SU-DHL-6 (cell line): ENCODE measurements around the gene EYS.

ENCODE experiments used
- H2AFZ ChIP-seq: fragments of 200-600 bp; sonication (generic); 2 replicates; pipeline ENCODE4 v1.6.1; 2014; ENCODE audit warnings: low read depth, mild to moderate bottlenecking, moderate library complexity, mixed read lengths, antibody characterized with exemption, low read length; ENCODE audit not compliant: severe bottlenecking
- H3F3A ChIP-seq: fragments of 200-600 bp; shearing (Covaris generic); 2 replicates; pipeline ENCODE4 v1.6.0; 2016; ENCODE audit warnings: antibody characterized with exemption, mild to moderate bottlenecking; ENCODE audit not compliant: insufficient read depth
- H3K27ac ChIP-seq: fragments of 200-600 bp; sonication (generic); 2 replicates; pipeline ENCODE4 v1.5.1; 2016; ENCODE audit warnings: low read depth, mild to moderate bottlenecking, low read length, moderate library complexity, mixed read lengths
- H3K27me3 ChIP-seq: fragments of 200-600 bp; sonication (generic), shearing (Covaris generic); 2 replicates; pipeline ENCODE4 v1.6.0; 2014; ENCODE audit warnings: mild to moderate bottlenecking, low read length
- H3K36me3 ChIP-seq: fragments of 200-600 bp; sonication (generic); 2 replicates; pipeline ENCODE4 v1.6.1; 2014; ENCODE audit warnings: mild to moderate bottlenecking, low read length, mixed read lengths
- H3K4me2 ChIP-seq: fragments of 300-600, 200-600 bp; shearing (Covaris generic), sonication (generic); 2 replicates; pipeline ENCODE4 v1.6.0; 2014; ENCODE audit warnings: low read length, low read depth, mild to moderate bottlenecking; ENCODE audit not compliant: poor library complexity, severe bottlenecking
- H3K4me3 ChIP-seq: fragments of 200-600 bp; sonication (generic); 2 replicates; pipeline ENCODE4 v1.5.1; 2014; ENCODE audit warnings: antibody characterized with exemption, low read length, mild to moderate bottlenecking, mixed read lengths; ENCODE audit not compliant: insufficient read depth, poor library complexity, severe bottlenecking
- H3K79me2 ChIP-seq: fragments of 200-600 bp; sonication (generic); 2 replicates; pipeline ENCODE4 v1.6.1; 2014; ENCODE audit warnings: mild to moderate bottlenecking, low read length, moderate library complexity; ENCODE audit not compliant: insufficient read depth
- H3K9ac ChIP-seq: fragments of 200-600 bp; sonication (generic); 2 replicates; pipeline ENCODE4 v1.7.0; 2014; ENCODE audit warnings: mild to moderate bottlenecking, low read length
- H3K9me2 ChIP-seq: fragments of 200-600 bp; sonication (generic); replicated peaks from 2 replicates; pipeline ENCODE4 v1.6.1; 2014; ENCODE audit warnings: low read length; ENCODE audit not compliant: insufficient read depth
- H3K9me3 ChIP-seq: fragments of 200-600 bp; sonication (generic); 2 replicates; pipeline ENCODE4 v1.6.1; 2014; ENCODE audit warnings: low read length, mixed read lengths; ENCODE audit not compliant: insufficient read depth
- H4K20me1 ChIP-seq: fragments of 200-600 bp; sonication (generic); 2 replicates; pipeline ENCODE4 v1.6.1; 2014; ENCODE audit warnings: low read depth, mild to moderate bottlenecking, antibody characterized with exemption, low read length, moderate library complexity, mixed read lengths
- CTCF ChIP-seq: fragments of 200-600 bp; sonication (generic); IDR thresholded peaks from one replicate; pipeline ENCODE4 v1.5.1; 2017; ENCODE audit warnings: antibody characterized with exemption, mild to moderate bottlenecking, low read length, moderate library complexity; ENCODE audit not compliant: insufficient read depth, poor library complexity, severe bottlenecking
- EZH2phosphoT487 ChIP-seq: fragments of 200-600 bp; sonication (generic), shearing (Covaris generic); conservative IDR thresholded peaks from 2 replicates; pipeline ENCODE4 v1.6.1; 2018; ENCODE audit warnings: mild to moderate bottlenecking, antibody characterized with exemption, low read length, moderate library complexity, mixed read lengths

EYS gene

GRCh38 chr6:65558071-65558470, 149.0 kb downstream of the EYS start:
- H3K27me3 ChIP-seq, result no peaks in the 10 kb centered on the region
- no peak overlapping the region for H3K4me2 ChIP-seq
- no peaks in the 10 kb centered on the region for H3K9me3 ChIP-seq
- no peak overlapping the region for H3K27ac ChIP-seq
- no peaks in the 10 kb centered on the region for H4K20me1 ChIP-seq
- H2AFZ ChIP-seq, result no peak overlapping the region
- H3K36me3 ChIP-seq, result no peaks in the 10 kb centered on the region
- no peak overlapping the region for H3K4me3 ChIP-seq
- H3K9ac ChIP-seq, result no peak overlapping the region
- no peaks in the 10 kb centered on the region for H3F3A ChIP-seq
- no peaks in the 10 kb centered on the region for H3K9me2 ChIP-seq
- no peaks in the 10 kb centered on the region for H3K79me2 ChIP-seq
- no peak for TF ChIP-seq CTCF
- TF ChIP-seq EZH2phosphoT487, result no peak

GRCh38 chr6:65557224-65557623, 149.8 kb downstream of the EYS start:
- Histone ChIP-seq H3K9me3 (no peaks in the 10 kb centered on the region), H3F3A (no peaks in the 10 kb centered on the region), H3K79me2 (no peaks in the 10 kb centered on the region), H3K9me2 (no peaks in the 10 kb centered on the region), H3K27me3 (no peaks in the 10 kb centered on the region), H3K4me2 (no peak overlapping the region), H3K4me3 (no peak overlapping the region), H3K36me3 (no peaks in the 10 kb centered on the region), H3K27ac (no peak overlapping the region), H2AFZ (no peak overlapping the region), H4K20me1 (no peaks in the 10 kb centered on the region), H3K9ac (no peak overlapping the region)
- no peak for TF ChIP-seq CTCF
- no peak for TF ChIP-seq EZH2phosphoT487

GRCh38 chr6:65546894-65547293, 160.1 kb downstream of the EYS start:
- no peak overlapping the region for H3K9ac ChIP-seq
- no peaks in the 10 kb centered on the region for H3F3A ChIP-seq
- H3K27ac ChIP-seq, result no peak overlapping the region
- H4K20me1 ChIP-seq, result no peaks in the 10 kb centered on the region
- no peaks in the 10 kb centered on the region for H3K27me3 ChIP-seq
- H3K79me2 ChIP-seq, result no peaks in the 10 kb centered on the region
- H3K36me3 ChIP-seq, result no peaks in the 10 kb centered on the region
- H2AFZ ChIP-seq, result no peak overlapping the region
- H3K4me3 ChIP-seq, result no peak overlapping the region
- TF ChIP-seq CTCF (no peak), EZH2phosphoT487 (no peak)
- no peak overlapping the region for H3K4me2 ChIP-seq
- H3K9me2 ChIP-seq, result no peaks in the 10 kb centered on the region
- H3K9me3 ChIP-seq, result no peaks in the 10 kb centered on the region

- Histone ChIP-seq H3F3A (no peaks in the 10 kb centered on the region), H2AFZ (no peak overlapping the region), H3K27me3 (no peaks in the 10 kb centered on the region), H4K20me1 (no peaks in the 10 kb centered on the region), H3K27ac (no peak overlapping the region), H3K4me3 (no peak overlapping the region), H3K9me3 (no peaks in the 10 kb centered on the region), H3K79me2 (no peaks in the 10 kb centered on the region), H3K36me3 (no peaks in the 10 kb centered on the region), H3K9ac (no peak overlapping the region), H3K4me2 (no peak overlapping the region), H3K9me2 (no peaks in the 10 kb centered on the region)
- TF ChIP-seq EZH2phosphoT487, result no peak
- no peak for TF ChIP-seq CTCF
These were observed 161.1 kb downstream of the EYS start for GRCh38 chr6:65545920-65546319.
